Measurements from ENCODE around the gene SORCS3. TPM values are rescaled to one million over a fixed set of nuclear protein-coding genes. Genes with fewer than 3 reads are reported as not detected.

Gene SORCS3
- total RNA-seq, 1 experiment from 2014 or later, result 0.04 TPM

GRCh38 chr10:105149371-105149891 lies 508.3 kb downstream of the SORCS3 start:
- Histone ChIP-seq H3K9me3 (ENCODE audit: control insufficient read depth, low read depth, low read length) (no peaks in the 10 kb centered on the region), H3K27me3 (ENCODE audit: insufficient read depth, low read length) (no peaks in the 10 kb centered on the region)
- no peak overlapping the region for H3K27ac Mint-ChIP-seq

More at GRCh38 chr10:105149371-105149891, 508.3 kb downstream of the SORCS3 start:
- Histone ChIP-seq H4K91ac (ENCODE audit: insufficient read length, low read depth, low read length) (no peak overlapping the region), H2BK120ac (ENCODE audit: low read depth, low read length, poor library complexity, severe bottlenecking) (no peak overlapping the region), H3K23me2 (ENCODE audit: insufficient read length, low read depth, low read length, poor library complexity, severe bottlenecking) (no peaks in the 10 kb centered on the region), H3K23ac (ENCODE audit: insufficient read length, low read depth, low read length) (no peak overlapping the region), H2BK12ac (ENCODE audit: insufficient read length, low read depth, low read length) (no peak overlapping the region), H4K20me1 (ENCODE audit: control insufficient read depth, insufficient read depth, insufficient read length) (no peaks in the 10 kb centered on the region), H3K79me1 (ENCODE audit: insufficient read depth, low read depth, low read length, poor library complexity, severe bottlenecking) (no peaks in the 10 kb centered on the region), H2BK20ac (ENCODE audit: low read depth, low read length, poor library complexity, severe bottlenecking) (no peak overlapping the region), H3K4me2 (ENCODE audit: insufficient read depth, insufficient read length, low read length) (no peak overlapping the region), H3T11ph (ENCODE audit: low read length) (no peak overlapping the region), H3K27ac (ENCODE audit: insufficient read length, low read depth, low read length) (no peak overlapping the region), H3K56ac (ENCODE audit: insufficient read length, low read depth, low read length) (no peak overlapping the region), H3K9ac (ENCODE audit: extremely low read depth, insufficient read length, low read length) (no peak overlapping the region), H4K5ac (ENCODE audit: insufficient read length, low read depth, low read length) (no peak overlapping the region), H3K4ac (ENCODE audit: low read depth, low read length) (no peak overlapping the region), H2AFZ (ENCODE audit: low read length) (no peak overlapping the region), H3K4me1 (ENCODE audit: insufficient read depth, low read length) (no peaks in the 10 kb centered on the region), H3K18ac (ENCODE audit: insufficient read length, low read depth, low read length) (no peak overlapping the region), H2AK5ac (ENCODE audit: insufficient read length, low read length) (no peak overlapping the region), H3K14ac (ENCODE audit: insufficient read depth, low read length) (no peak overlapping the region), H3K79me2 (ENCODE audit: insufficient read depth, low read length) (no peaks in the 10 kb centered on the region), H2BK15ac (ENCODE audit: low read depth, low read length) (no peak overlapping the region), H2BK5ac (ENCODE audit: insufficient read length, low read length) (no peak overlapping the region), H4K8ac (replicated peaks; ENCODE audit: insufficient read length, low read depth, low read length) (no peak overlapping the region)
- Mint-ChIP-seq H3K9me3 (no peaks in the 10 kb centered on the region), H3K36me3 (ENCODE audit: insufficient read depth in 1 of 3, low read depth in 3 of 3) (no peaks in the 10 kb centered on the region; a peak in 1 of 7 replicates), H3K4me1 (peaks cover 5% of the 10 kb centered on the region in 2 experiments), H3K4me3 (no peak overlapping the region), H3K27me3 (ENCODE audit: low read depth) (peaks cover 1% of the 10 kb centered on the region; the same call in 1 of the 2 replicates)
- TF ChIP-seq, protein P1, sequence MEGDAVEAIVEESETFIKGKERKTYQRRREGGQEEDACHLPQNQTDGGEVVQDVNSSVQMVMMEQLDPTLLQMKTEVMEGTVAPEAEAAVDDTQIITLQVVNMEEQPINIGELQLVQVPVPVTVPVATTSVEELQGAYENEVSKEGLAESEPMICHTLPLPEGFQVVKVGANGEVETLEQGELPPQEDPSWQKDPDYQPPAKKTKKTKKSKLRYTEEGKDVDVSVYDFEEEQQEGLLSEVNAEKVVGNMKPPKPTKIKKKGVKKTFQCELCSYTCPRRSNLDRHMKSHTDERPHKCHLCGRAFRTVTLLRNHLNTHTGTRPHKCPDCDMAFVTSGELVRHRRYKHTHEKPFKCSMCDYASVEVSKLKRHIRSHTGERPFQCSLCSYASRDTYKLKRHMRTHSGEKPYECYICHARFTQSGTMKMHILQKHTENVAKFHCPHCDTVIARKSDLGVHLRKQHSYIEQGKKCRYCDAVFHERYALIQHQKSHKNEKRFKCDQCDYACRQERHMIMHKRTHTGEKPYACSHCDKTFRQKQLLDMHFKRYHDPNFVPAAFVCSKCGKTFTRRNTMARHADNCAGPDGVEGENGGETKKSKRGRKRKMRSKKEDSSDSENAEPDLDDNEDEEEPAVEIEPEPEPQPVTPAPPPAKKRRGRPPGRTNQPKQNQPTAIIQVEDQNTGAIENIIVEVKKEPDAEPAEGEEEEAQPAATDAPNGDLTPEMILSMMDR (conservative IDR thresholded peaks at IDR 0.05), result no peak
- no peak for DNase-seq

Data from H9 (cell line).